ENCODE results near the gene YWHAB.
"Not testable (repeated sequence)": the region's sequence is repeated elsewhere in the genome, so short reads cannot be mapped to it uniquely, and the experiment has no call there.

The YWHAB gene

GRCh38 chr20:44885392-44886265 is at the start of gene YWHAB:
TSS of gene YWHAB (plus strand) at chr20:44885705. CDS start at chr20:44901534, 15,829 bp downstream.
- DNase-seq: peak; percentile 99

GRCh38 chr20:44836601-44837120 is 48.8 kb upstream of the YWHAB start:
- DNase-seq: no peak

- no peak for DNase-seq
These were observed 47.6 kb upstream of the YWHAB start for GRCh38 chr20:44837946-44838345.

GRCh38 chr20:44838521-44838920 is 47.0 kb upstream of the YWHAB start:
- no peak for DNase-seq

- no peak for DNase-seq
These were observed 46.0 kb upstream of the YWHAB start for GRCh38 chr20:44839481-44839880.

DNA sequence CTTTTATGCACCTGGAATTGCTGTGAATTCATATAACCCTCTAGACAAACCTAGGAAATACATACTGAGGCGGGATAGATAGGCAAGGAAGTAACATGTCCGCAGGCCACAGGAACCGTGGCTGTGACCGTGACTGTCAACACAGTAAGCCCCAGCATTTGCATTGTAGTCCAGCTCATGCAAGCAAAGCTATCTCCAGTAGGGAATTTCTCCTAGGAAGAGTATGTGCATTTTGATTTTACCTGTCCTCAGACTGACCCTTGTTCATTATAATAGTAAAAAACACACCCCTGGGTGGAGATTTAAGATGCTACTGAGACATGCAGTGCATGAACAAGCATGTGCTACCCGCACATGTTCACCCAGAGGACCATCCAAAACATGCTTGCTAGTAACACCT is 44.7 kb upstream of the YWHAB start:
- no peak for DNase-seq

GRCh38 chr20:44841955-44842354 is 43.5 kb upstream of the YWHAB start:
- DNase-seq: no peak

- DNase-seq: no peak
These were observed 41.6 kb upstream of the YWHAB start for GRCh38 chr20:44843876-44844275.

- DNase-seq: no peak
These were observed 37.1 kb upstream of the YWHAB start for GRCh38 chr20:44848254-44849015.

- DNase-seq: no peak
These were observed 35.8 kb upstream of the YWHAB start for GRCh38 chr20:44849703-44850102.

- no peak for DNase-seq
These were observed 35.2 kb upstream of the YWHAB start for GRCh38 chr20:44850272-44850671.

- DNase-seq: no peak
These were observed 34.7 kb upstream of the YWHAB start for GRCh38 chr20:44850837-44851236.

- no peak for DNase-seq
These were observed 34.0 kb upstream of the YWHAB start for GRCh38 chr20:44851545-44851944.

GRCh38 chr20:44856442-44856841 is 29.1 kb upstream of the YWHAB start:
- DNase-seq: no peak

GRCh38 chr20:44856856-44857448 is 28.6 kb upstream of the YWHAB start:
- no peak for DNase-seq

- DNase-seq: no peak
These were observed 26.7 kb upstream of the YWHAB start for GRCh38 chr20:44858606-44859360.

DNA sequence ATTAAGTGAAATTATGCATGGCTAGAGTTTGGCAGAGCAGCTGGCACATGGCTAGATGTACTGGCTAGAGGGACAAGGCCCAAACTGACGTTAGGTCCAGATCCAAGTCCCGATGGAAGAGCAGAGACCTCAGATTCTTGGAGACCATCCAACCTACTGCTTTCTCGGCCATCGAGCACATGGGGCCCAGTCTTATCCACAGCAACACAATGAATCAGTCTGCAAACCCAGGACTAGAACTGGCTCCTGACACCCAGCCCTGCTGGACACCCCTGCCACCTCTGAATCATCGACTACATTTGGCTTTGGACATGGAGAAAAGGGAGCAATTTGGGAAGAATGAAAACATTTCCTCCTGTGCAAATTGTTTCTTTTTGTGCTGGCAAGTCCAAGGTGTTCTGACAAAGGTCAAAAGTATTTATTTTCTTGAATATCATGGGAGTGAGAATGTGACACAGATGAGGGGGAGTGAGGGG is 23.9 kb upstream of the YWHAB start:
- DNase-seq: no peak

- no peak for DNase-seq
These were observed 23.2 kb upstream of the YWHAB start for GRCh38 chr20:44862286-44862685.

DNA sequence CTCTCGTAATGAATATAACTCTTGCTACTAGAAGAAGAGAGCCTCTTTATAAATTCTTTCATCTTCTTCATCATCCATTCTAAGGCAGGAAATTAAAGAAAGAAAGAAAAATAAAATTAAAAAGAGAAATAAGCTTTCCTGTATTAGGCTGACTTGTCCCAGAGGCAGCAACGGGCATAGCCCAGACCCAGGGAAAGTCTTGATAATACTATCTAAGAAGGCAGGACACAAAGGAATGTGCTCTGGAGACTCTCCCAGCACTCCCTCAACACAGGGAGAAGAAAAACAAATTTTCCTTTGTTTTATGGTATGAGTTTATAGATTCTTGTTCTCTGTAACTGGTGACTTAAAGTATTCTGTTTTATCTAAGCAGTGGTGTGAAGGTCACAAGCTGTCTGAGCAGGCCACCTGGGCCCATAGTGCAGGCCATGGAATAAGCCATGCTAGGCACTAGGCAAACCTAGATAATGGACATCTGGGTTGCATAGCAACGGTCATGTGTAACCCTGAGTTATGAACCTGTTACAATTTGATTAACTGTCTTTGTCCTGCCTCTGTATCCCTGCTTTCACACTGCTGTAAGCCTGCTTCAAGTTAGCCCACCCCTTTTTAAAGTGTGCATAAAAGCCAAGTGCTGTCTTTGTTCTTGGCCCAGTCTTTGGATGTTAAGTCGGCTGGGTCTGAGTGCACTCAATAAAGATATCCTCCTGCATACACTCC is 22.0 kb upstream of the YWHAB start:
- not testable (repeated sequence) for DNase-seq

- DNase-seq: not testable (repeated sequence)
These were observed 21.0 kb upstream of the YWHAB start for GRCh38 chr20:44864493-44864892.

GRCh38 chr20:44866703-44867335 is 18.7 kb upstream of the YWHAB start:
- DNase-seq: no peak
